RWPE2 (cell line): ENCODE measurements around the gene FBXW8.
A peak's percentile ranks its signal among the peaks of the same experiment; 100 is the strongest.

Source experiments
- ATAC-seq: fragments of 200-7000 bp; cut with Tn5 transposase; 3 replicates; pipeline ENCODE4 v1.9.1; 2021; ENCODE audit warnings: low read depth
- DNase-seq: peaks from one replicate; pipeline ENCODE4 v3.0.0-alpha.2; 2020; ENCODE audit warnings: low spot score
- H3K27ac ChIP-seq: fragments of 450-650 bp; 2 replicates; pipeline ENCODE4 v1.5.1; 2017; ENCODE audit warnings: mild to moderate bottlenecking; ENCODE audit not compliant: poor library complexity, severe bottlenecking
- H3K27me3 ChIP-seq: fragments of 250-450 bp; sonication (Bioruptor Pico); 2 replicates; pipeline ENCODE4 v1.5.1; 2021; ENCODE audit warnings: mild to moderate bottlenecking, moderate library complexity; ENCODE audit not compliant: insufficient read depth, poor library complexity, severe bottlenecking
- H3K36me3 ChIP-seq: fragments of 250-450 bp; sonication (Bioruptor Pico); 2 replicates; pipeline ENCODE4 v1.5.1; 2020; ENCODE audit warnings: low read depth, mild to moderate bottlenecking, moderate library complexity
- H3K4me1 ChIP-seq: fragments of 250-450 bp; sonication (Bioruptor Pico); 2 replicates; pipeline ENCODE4 v1.5.1; 2021; ENCODE audit warnings: mild to moderate bottlenecking, moderate library complexity; ENCODE audit not compliant: insufficient read depth, poor library complexity, severe bottlenecking
- H3K4me3 ChIP-seq: fragments of 250-450 bp; sonication (Bioruptor Pico); 2 replicates; pipeline ENCODE4 v1.5.1; 2021; ENCODE audit warnings: mild to moderate bottlenecking, moderate library complexity; ENCODE audit not compliant: severe bottlenecking
- H3K9me3 ChIP-seq: fragments of 250-450 bp; sonication (Bioruptor Pico); 2 replicates; pipeline ENCODE4 v1.5.1; 2021; ENCODE audit warnings: mild to moderate bottlenecking, moderate library complexity; ENCODE audit not compliant: severe bottlenecking
- CTCF ChIP-seq: fragments of 450-650 bp; IDR thresholded peaks from one replicate; pipeline ENCODE4 v1.5.1; 2017; ENCODE audit warnings: mild to moderate bottlenecking, moderate library complexity; ENCODE audit not compliant: poor library complexity, severe bottlenecking

Gene FBXW8

GRCh38 chr12:116901612-116902011 lies 9.1 kb upstream of the FBXW8 start:
- no peak for ATAC-seq
- Histone ChIP-seq H3K4me3 (no peak overlapping the region), H3K27ac (no peak overlapping the region), H3K27me3 (no peaks in the 10 kb centered on the region), H3K4me1 (no peaks in the 10 kb centered on the region), H3K9me3 (no peaks in the 10 kb centered on the region), H3K36me3 (no peaks in the 10 kb centered on the region)
- TF ChIP-seq CTCF: no peak
- DNase-seq: no peak

DNA sequence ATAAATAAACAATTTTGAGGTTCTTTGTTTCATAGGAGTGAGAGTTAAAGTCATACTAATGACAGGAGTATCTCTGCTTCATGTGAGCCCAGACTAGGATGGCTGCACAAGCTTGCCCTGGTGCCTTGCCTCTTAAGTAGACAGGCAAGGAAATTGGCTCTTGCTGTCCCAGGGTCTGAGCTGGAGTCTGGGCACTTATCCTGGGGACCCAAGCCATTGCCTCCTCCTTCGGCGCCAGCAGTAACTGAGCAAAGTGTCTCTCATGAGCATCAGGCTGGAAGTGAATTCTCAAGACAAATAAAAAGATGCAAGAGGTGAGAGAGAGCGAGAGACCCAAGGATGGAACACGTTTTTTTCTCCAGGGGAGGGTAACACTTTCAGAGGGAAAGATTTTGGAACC lies 6.9 kb upstream of the FBXW8 start:
- DNase-seq (no peak), ATAC-seq (no peak)
- TF ChIP-seq CTCF: no peak
- Histone ChIP-seq H3K4me3 (no peak overlapping the region), H3K4me1 (no peaks in the 10 kb centered on the region), H3K27ac (no peak overlapping the region), H3K27me3 (no peaks in the 10 kb centered on the region), H3K36me3 (no peaks in the 10 kb centered on the region), H3K9me3 (no peaks in the 10 kb centered on the region)

DNA sequence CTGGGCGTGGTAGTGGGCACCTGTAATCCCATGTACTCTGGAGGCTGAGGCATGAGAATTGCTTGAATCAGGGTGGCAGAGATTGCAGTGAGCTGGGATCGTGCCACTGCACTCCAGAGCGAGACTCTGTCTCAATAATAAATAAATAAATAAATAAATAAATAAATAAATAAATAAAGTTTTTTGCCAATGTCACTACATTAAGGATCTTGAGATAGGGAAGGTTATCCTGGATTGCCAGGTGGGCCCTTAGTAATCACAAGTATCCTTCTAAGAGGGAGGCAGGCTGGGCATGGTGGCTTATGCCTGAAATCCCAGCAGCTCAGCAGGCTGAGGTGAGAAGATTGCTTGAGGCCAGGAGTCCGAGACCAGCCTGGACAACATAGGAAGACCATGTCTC lies 4.5 kb upstream of the FBXW8 start:
- Histone ChIP-seq H3K27ac (no peak overlapping the region), H3K27me3 (no peaks in the 10 kb centered on the region), H3K4me1 (no peaks in the 10 kb centered on the region), H3K9me3 (no peaks in the 10 kb centered on the region), H3K4me3 (no peak overlapping the region), H3K36me3 (no peaks in the 10 kb centered on the region)
- no peak for TF ChIP-seq CTCF
- ATAC-seq (no peak), DNase-seq (no peak)

DNA sequence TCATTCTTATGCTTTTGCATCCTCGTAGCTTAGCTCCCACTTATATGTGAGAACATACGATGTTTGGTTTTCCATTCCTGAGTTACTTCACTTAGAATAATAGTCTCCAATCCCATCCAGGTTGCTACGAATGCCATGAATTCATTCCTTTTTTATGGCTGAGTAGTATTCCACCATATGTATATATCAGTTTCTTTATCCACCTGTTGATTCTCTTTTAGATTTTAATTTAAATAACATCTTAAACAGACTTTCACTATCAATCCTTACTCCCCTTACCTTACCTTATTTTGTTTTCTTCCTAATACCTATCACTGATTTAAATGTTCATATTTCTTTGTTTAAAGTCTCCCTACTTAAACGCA lies 488 bp upstream of the FBXW8 start:
- Histone ChIP-seq H3K27me3 (no peaks in the 10 kb centered on the region), H3K27ac (peak overlapping the region; percentile 60), H3K36me3 (peaks cover 5% of the 10 kb centered on the region; the same call in 1 of the 2 replicates), H3K9me3 (no peaks in the 10 kb centered on the region), H3K4me1 (peaks cover 2% of the 10 kb centered on the region), H3K4me3 (peak overlapping the region; percentile 99)
- no peak for TF ChIP-seq CTCF
- DNase-seq (no peak), ATAC-seq (no peak)

DNA sequence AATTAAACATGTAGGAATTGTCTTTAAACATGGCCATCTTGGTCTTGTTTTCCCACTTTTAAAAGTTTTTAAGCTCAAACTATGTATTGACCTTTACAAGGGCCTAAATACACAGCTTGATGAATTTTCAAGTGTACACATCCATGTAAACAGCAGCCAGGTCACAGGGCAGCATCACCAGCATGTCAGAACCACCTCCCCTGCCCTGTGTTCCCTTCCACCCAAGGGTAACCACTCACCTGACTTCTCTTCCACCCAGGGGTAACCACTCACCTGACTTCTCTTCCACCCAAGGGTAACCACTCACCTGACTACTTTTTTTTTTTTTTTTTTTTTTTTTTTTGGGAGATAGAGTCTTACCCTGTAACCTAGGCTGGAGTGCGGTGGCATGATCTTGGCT lies 4.6 kb downstream of the FBXW8 start:
- Histone ChIP-seq H3K27ac (peak overlapping the region; percentile 53), H3K36me3 (peaks cover 5% of the 10 kb centered on the region; the same call in 1 of the 2 replicates), H3K9me3 (no peaks in the 10 kb centered on the region), H3K4me1 (peaks cover 16% of the 10 kb centered on the region), H3K4me3 (no peak overlapping the region), H3K27me3 (no peaks in the 10 kb centered on the region)
- ATAC-seq (no peak), DNase-seq (no peak)
- TF ChIP-seq CTCF: no peak
